KMS-11 (cell line): ENCODE results near the gene ZC3H10.

Source experiments
- H2AFZ ChIP-seq: fragments of 200-600 bp; sonication (generic); 2 replicates; pipeline ENCODE4 v1.6.1; 2016; ENCODE audit warnings: antibody characterized with exemption, mixed run types, low read depth
- H3K27ac ChIP-seq: fragments of 200-600 bp; sonication (generic); 2 replicates; pipeline ENCODE4 v1.6.1; 2016; ENCODE audit warnings: mild to moderate bottlenecking, mixed run types
- H3K27me3 ChIP-seq: fragments of 200-600 bp; sonication (generic); 2 replicates; pipeline ENCODE4 v1.6.1; 2017; ENCODE audit warnings: mild to moderate bottlenecking, low read depth, mixed run types, moderate library complexity; ENCODE audit not compliant: insufficient read depth
- H3K36me3 ChIP-seq: fragments of 200-600 bp; sonication (generic); 2 replicates; pipeline ENCODE4 v1.6.1; 2017; ENCODE audit warnings: mild to moderate bottlenecking, mixed run types; ENCODE audit not compliant: insufficient read depth
- H3K4me1 ChIP-seq: fragments of 200-600 bp; sonication (generic); 2 replicates; pipeline ENCODE4 v1.6.1; 2016; ENCODE audit warnings: mild to moderate bottlenecking, low read depth, mixed run types; ENCODE audit not compliant: poor library complexity, severe bottlenecking
- H3K4me2 ChIP-seq: fragments of 200-600 bp; sonication (generic); 2 replicates; pipeline ENCODE4 v1.7.0; 2016; ENCODE audit warnings: mild to moderate bottlenecking, mixed run types
- H3K4me3 ChIP-seq: fragments of 200-600 bp; sonication (generic); IDR thresholded peaks from 2 replicates; pipeline ENCODE4 v1.6.1; 2017; ENCODE audit warnings: low read depth, low read length, mixed read lengths; ENCODE audit not compliant: insufficient read depth
- H3K79me2 ChIP-seq: fragments of 200-600 bp; sonication (generic); 2 replicates; pipeline ENCODE4 v1.6.1; 2016; ENCODE audit warnings: low read depth, mixed run types; ENCODE audit not compliant: insufficient read depth
- H3K9ac ChIP-seq: fragments of 200-600 bp; sonication (generic); 2 replicates; pipeline ENCODE4 v1.6.1; 2016; ENCODE audit warnings: mild to moderate bottlenecking, mixed run types
- H4K20me1 ChIP-seq: fragments of 200-600 bp; sonication (generic); 2 replicates; pipeline ENCODE4 v1.6.1; 2016; ENCODE audit warnings: mild to moderate bottlenecking, mixed run types; ENCODE audit not compliant: insufficient read depth
- CTCF ChIP-seq: fragments of 200-600 bp; sonication (generic); conservative IDR thresholded peaks from 2 replicates; pipeline ENCODE4 v1.6.1; 2017; ENCODE audit warnings: low read depth, mild to moderate bottlenecking, antibody characterized with exemption, low read length, moderate library complexity, mixed read lengths

The ZC3H10 gene

GRCh38 chr12:56162468-56163290, 44.6 kb downstream of the ZC3H10 start:
- no peak overlapping the region for H3K4me3 ChIP-seq
- H3K27ac ChIP-seq = no peak overlapping the region
- peaks cover 36% of the 10 kb centered on the region; the same call in 1 of the 2 replicates for H3K36me3 ChIP-seq
- no peak for TF ChIP-seq CTCF
- H3K4me1 ChIP-seq = peaks cover 24% of the 10 kb centered on the region
- H3K27me3 ChIP-seq = no peaks in the 10 kb centered on the region
- H3K9ac ChIP-seq = no peak overlapping the region
- H4K20me1 ChIP-seq = no peaks in the 10 kb centered on the region
- H2AFZ ChIP-seq = no peak overlapping the region
- peaks cover 35% of the 10 kb centered on the region for H3K79me2 ChIP-seq
- no peak overlapping the region for H3K4me2 ChIP-seq

GRCh38 chr12:56163533-56164344, 45.7 kb downstream of the ZC3H10 start:
- TF ChIP-seq CTCF = no peak
- Histone ChIP-seq H3K27me3 (no peaks in the 10 kb centered on the region), H2AFZ (no peak overlapping the region), H3K36me3 (peaks cover 36% of the 10 kb centered on the region; the same call in 1 of the 2 replicates), H3K79me2 (peaks cover 29% of the 10 kb centered on the region), H3K4me1 (peaks cover 24% of the 10 kb centered on the region), H4K20me1 (no peaks in the 10 kb centered on the region), H3K4me2 (no peak overlapping the region), H3K27ac (no peak overlapping the region), H3K4me3 (no peak overlapping the region), H3K9ac (no peak overlapping the region)

- no peak overlapping the region for H2AFZ ChIP-seq
- no peak overlapping the region for H3K4me2 ChIP-seq
- peaks cover 23% of the 10 kb centered on the region for H3K79me2 ChIP-seq
- no peak for TF ChIP-seq CTCF
- no peaks in the 10 kb centered on the region for H4K20me1 ChIP-seq
- no peak overlapping the region for H3K27ac ChIP-seq
- peaks cover 36% of the 10 kb centered on the region; the same call in 1 of the 2 replicates for H3K36me3 ChIP-seq
- H3K27me3 ChIP-seq = no peaks in the 10 kb centered on the region
- H3K4me1 ChIP-seq = peaks cover 22% of the 10 kb centered on the region
- no peak overlapping the region for H3K9ac ChIP-seq
- no peak overlapping the region for H3K4me3 ChIP-seq
Measured at GRCh38 chr12:56164345-56164729, 46.3 kb downstream of the ZC3H10 start.

GRCh38 chr12:56165369-56165768, 47.3 kb downstream of the ZC3H10 start:
- no peaks in the 10 kb centered on the region for H3K27me3 ChIP-seq
- no peak overlapping the region for H3K4me3 ChIP-seq
- no peak overlapping the region for H2AFZ ChIP-seq
- H3K79me2 ChIP-seq = peaks cover 12% of the 10 kb centered on the region; the same call in 1 of the 2 replicates
- no peak overlapping the region for H3K27ac ChIP-seq
- peaks cover 33% of the 10 kb centered on the region; the same call in 1 of the 2 replicates for H3K36me3 ChIP-seq
- peaks cover 11% of the 10 kb centered on the region for H3K4me1 ChIP-seq
- no peak for TF ChIP-seq CTCF
- H4K20me1 ChIP-seq = no peaks in the 10 kb centered on the region
- no peak overlapping the region for H3K4me2 ChIP-seq
- H3K9ac ChIP-seq = no peak overlapping the region
